Testis (tissue), 3 donors: ENCODE data around the gene ZNF438. TPM values are rescaled to one million over a fixed set of nuclear protein-coding genes. Genes with fewer than 3 reads are reported as not detected.

Source experiments
- DNase-seq: peaks from one replicate; pipeline ENCODE4 v3.0.0-alpha.2; 2019
- H3K27ac ChIP-seq, 2 donors: fragments of 200-600 bp; sonication (generic); one replicate each; pipeline ENCODE4 v1.5.1; 2019
- H3K27me3 ChIP-seq: fragments of 200-600 bp; sonication (generic); one replicate; pipeline ENCODE4 v1.5.1; 2019
- H3K36me3 ChIP-seq: fragments of 200-600 bp; sonication (generic); one replicate; pipeline ENCODE4 v1.5.1; 2017; ENCODE audit warnings: low read depth; ENCODE audit errors: missing control alignments
- H3K4me1 ChIP-seq: fragments of 200-600 bp; sonication (generic); one replicate; pipeline ENCODE4 v1.5.1; 2019
- H3K4me3 ChIP-seq, 2 donors: fragments of 200-600 bp; sonication (generic); one replicate each; pipeline ENCODE4 v1.5.1; 2017 to 2019
- H3K9me3 ChIP-seq: fragments of 200-600 bp; sonication (generic); one replicate; pipeline ENCODE4 v1.5.1; 2017
- POLR2A ChIP-seq: fragments of 450-650 bp; IDR thresholded peaks from one replicate; pipeline ENCODE4 v1.6.1; 2017; ENCODE audit warnings: antibody characterized with exemption, mild to moderate bottlenecking, moderate library complexity
- WGBS, 2 donors: methylation state at CpG; one replicate each; pipeline ENCODE4 v1.1.5; 2018; 5-methylcytosine and 5-hydroxymethylcytosine counted together
- intact Hi-C: fragments of 100-400 bp; cut with DNase I; formaldehyde crosslinking; loops from one replicate; pipeline ENCODE4 v1.15.1; 2023; ENCODE audit warnings: low total_unique reads
- polyA plus RNA-seq: library from polyadenylated mRNA; stranded (reverse); fragments of 350-450 nt; fragmentation: Illumina TruSeq; extraction: RNeasy Lipid Tissue Mini Kit (QIAGEN cat#74804); gene quantifications from one replicate; pipeline ENCODE4 v1.2.3, GENCODE V29; 2014; ENCODE audit warnings: low read depth, low replicate concordance; ENCODE audit not compliant: insufficient read depth
- total RNA-seq, 2 donors: library from RNA; depleted of rRNA; stranded (reverse); fragments of >200 nt; gene quantifications; one replicate each; pipeline ENCODE4 v1.2.3, GENCODE V29; 2016
- TF ChIP-seq, protein P1 (sequence below), 3 experiments: fragments of 450-650 bp in 2 of 3; fragments of 200-600 bp in 1 of 3; sonication (generic) in 1 of 3; IDR thresholded peaks; one replicate each; pipeline ENCODE4 v1.5.1; 2016 to 2019; ENCODE audit warnings: antibody characterized with exemption in 3 of 3, mild to moderate bottlenecking in 2 of 3, moderate library complexity in 1 of 3

ZNF438 gene
- total and polyA plus RNA-seq, 3 donors from 2014 or later = 15.3 to 17.8 (median 16.2) TPM

DNA sequence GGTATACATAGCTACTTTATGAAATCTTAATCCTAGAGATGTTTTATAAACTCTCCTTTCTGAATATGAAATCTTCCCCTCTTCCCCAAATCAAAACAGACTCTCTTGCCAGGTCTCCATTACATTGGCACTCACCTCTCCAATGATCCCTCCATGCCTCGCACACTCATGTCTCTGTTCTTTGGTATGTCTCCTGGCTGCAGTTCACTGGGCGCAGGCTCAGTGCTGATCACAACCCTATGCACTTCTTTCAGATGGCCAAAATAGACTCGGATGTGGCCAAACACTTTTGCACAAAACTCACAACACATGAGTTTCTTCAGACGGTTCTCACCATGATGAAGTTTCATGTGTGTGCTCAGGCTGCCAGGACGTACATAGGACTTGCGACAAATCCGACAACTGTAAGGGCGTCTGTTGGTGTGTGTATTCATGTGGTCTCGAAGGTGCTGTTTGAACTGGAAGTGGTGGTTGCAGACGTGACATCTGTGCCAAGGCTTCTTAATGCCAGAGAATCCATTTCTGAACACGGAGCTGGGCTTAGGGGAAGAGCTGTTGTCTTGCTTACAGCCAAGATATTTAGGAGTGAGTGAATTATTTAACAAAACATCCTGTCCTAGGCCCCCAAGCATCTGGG is 183.2 kb downstream of the ZNF438 start:
- intact Hi-C loops = no loop called here
- WGBS, 2 donors = 87 to 95% methylated on average over 11 of the region's 11 CpGs
- Histone ChIP-seq H3K27ac (no peak overlapping the region), H3K36me3 (no peaks in the 10 kb centered on the region), H3K4me1 (no peaks in the 10 kb centered on the region), H3K27me3 (no peaks in the 10 kb centered on the region), H3K9me3 (no peaks in the 10 kb centered on the region), H3K4me3 (no peak overlapping the region)
- DNase-seq = no peak
- TF ChIP-seq, protein P1, sequence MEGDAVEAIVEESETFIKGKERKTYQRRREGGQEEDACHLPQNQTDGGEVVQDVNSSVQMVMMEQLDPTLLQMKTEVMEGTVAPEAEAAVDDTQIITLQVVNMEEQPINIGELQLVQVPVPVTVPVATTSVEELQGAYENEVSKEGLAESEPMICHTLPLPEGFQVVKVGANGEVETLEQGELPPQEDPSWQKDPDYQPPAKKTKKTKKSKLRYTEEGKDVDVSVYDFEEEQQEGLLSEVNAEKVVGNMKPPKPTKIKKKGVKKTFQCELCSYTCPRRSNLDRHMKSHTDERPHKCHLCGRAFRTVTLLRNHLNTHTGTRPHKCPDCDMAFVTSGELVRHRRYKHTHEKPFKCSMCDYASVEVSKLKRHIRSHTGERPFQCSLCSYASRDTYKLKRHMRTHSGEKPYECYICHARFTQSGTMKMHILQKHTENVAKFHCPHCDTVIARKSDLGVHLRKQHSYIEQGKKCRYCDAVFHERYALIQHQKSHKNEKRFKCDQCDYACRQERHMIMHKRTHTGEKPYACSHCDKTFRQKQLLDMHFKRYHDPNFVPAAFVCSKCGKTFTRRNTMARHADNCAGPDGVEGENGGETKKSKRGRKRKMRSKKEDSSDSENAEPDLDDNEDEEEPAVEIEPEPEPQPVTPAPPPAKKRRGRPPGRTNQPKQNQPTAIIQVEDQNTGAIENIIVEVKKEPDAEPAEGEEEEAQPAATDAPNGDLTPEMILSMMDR (IDR thresholded peaks at IDR 0.05) = no peak
- TF ChIP-seq POLR2A = no peak

- Histone ChIP-seq H3K4me1 (no peaks in the 10 kb centered on the region), H3K9me3 (no peaks in the 10 kb centered on the region), H3K27me3 (no peaks in the 10 kb centered on the region), H3K36me3 (no peaks in the 10 kb centered on the region), H3K4me3 (no peak overlapping the region), H3K27ac (no peak overlapping the region)
- DNase-seq = no peak
- no peak for TF ChIP-seq POLR2A
- TF ChIP-seq, protein P1 (IDR thresholded peaks at IDR 0.05) = no peak
- intact Hi-C loops = no loop called here
- WGBS, 2 donors = 95 to 100% methylated on average over 1 to 10 of the region's 10 CpGs
Observed at GRCh38 chr10:30847642-30848041, 184.0 kb downstream of the ZNF438 start.

- H3K27me3 ChIP-seq = no peaks in the 10 kb centered on the region
- no peak for TF ChIP-seq POLR2A
- TF ChIP-seq, protein P1 (IDR thresholded peaks at IDR 0.05) = no peak
- no peak for DNase-seq
- intact Hi-C loops = no loop called here
- no peak overlapping the region for H3K4me3 ChIP-seq
- no peaks in the 10 kb centered on the region for H3K4me1 ChIP-seq
- no peaks in the 10 kb centered on the region for H3K36me3 ChIP-seq
- no peaks in the 10 kb centered on the region for H3K9me3 ChIP-seq
- H3K27ac ChIP-seq = no peak overlapping the region
- WGBS, 2 donors = 93 to 95% methylated on average over 6 of the region's 6 CpGs
Observed at GRCh38 chr10:30847199-30847598, 184.5 kb downstream of the ZNF438 start.

GRCh38 chr10:30846710-30847109 is 185.0 kb downstream of the ZNF438 start:
- H3K27me3 ChIP-seq = no peaks in the 10 kb centered on the region
- intact Hi-C loops = no loop called here
- TF ChIP-seq, protein P1 (IDR thresholded peaks at IDR 0.05) = no peak
- TF ChIP-seq POLR2A = no peak
- no peaks in the 10 kb centered on the region for H3K36me3 ChIP-seq
- H3K9me3 ChIP-seq = no peaks in the 10 kb centered on the region
- WGBS, 2 donors = 65 to 89% methylated on average over 3 to 4 of the region's 4 CpGs
- H3K27ac ChIP-seq = no peak overlapping the region
- no peaks in the 10 kb centered on the region for H3K4me1 ChIP-seq
- DNase-seq = no peak
- no peak overlapping the region for H3K4me3 ChIP-seq

GRCh38 chr10:30842894-30843293 is 188.8 kb downstream of the ZNF438 start:
- TF ChIP-seq, protein P1 (IDR thresholded peaks at IDR 0.05) = no peak
- TF ChIP-seq POLR2A = no peak
- intact Hi-C loops = no loop called here
- H3K4me1 ChIP-seq = no peaks in the 10 kb centered on the region
- no peak overlapping the region for H3K27ac ChIP-seq
- H3K27me3 ChIP-seq = no peaks in the 10 kb centered on the region
- H3K4me3 ChIP-seq = no peak overlapping the region
- no peaks in the 10 kb centered on the region for H3K9me3 ChIP-seq
- WGBS, 2 donors = 90 to 95% methylated on average over 5 of the region's 5 CpGs
- no peaks in the 10 kb centered on the region for H3K36me3 ChIP-seq
- no peak for DNase-seq
